ENCODE measurements around the gene IGFBP2.

IGFBP2 gene

DNA sequence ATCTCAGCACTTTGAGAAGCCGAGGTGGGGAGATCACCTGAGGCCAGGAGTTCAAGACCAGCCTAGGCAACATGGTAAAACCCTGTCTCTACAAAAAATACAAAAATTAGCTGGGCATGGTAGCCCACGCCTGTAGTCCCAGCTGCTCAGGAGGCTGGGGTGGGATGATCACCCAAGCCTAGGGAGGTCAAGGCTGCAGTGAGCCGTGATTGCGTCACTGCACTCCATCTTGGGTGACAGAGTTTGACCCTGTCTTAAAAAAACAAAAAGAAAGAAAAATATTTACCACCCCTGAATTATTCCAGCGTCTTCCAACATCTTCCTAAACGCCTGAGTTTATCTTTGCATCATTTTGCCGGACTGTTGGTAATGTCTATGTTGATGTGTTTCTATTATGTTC is 68.3 kb downstream of the IGFBP2 start:
- DNase-seq (ENCODE audit: low read depth, low spot score): no peak

DNA sequence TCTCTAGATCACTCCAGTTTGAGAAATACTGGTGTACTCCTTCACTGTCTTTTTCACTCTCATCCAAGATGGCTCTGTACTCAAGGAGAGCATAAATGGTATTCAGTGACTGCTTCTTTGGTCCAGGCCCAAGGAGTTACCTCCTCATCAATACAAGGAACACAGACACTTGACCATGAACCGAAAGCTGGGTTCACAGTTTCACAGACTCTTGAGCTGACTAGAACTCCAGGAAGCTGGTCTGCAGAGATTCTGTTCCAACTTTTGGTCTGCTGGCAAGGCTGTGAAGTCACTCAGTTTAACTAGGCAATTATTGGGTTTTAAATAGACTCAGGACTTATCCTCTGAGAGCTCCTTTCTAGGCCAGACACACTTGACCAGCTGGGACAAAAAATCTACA is 69.5 kb downstream of the IGFBP2 start:
- no peak for DNase-seq (ENCODE audit: low read depth, low spot score)

DNA sequence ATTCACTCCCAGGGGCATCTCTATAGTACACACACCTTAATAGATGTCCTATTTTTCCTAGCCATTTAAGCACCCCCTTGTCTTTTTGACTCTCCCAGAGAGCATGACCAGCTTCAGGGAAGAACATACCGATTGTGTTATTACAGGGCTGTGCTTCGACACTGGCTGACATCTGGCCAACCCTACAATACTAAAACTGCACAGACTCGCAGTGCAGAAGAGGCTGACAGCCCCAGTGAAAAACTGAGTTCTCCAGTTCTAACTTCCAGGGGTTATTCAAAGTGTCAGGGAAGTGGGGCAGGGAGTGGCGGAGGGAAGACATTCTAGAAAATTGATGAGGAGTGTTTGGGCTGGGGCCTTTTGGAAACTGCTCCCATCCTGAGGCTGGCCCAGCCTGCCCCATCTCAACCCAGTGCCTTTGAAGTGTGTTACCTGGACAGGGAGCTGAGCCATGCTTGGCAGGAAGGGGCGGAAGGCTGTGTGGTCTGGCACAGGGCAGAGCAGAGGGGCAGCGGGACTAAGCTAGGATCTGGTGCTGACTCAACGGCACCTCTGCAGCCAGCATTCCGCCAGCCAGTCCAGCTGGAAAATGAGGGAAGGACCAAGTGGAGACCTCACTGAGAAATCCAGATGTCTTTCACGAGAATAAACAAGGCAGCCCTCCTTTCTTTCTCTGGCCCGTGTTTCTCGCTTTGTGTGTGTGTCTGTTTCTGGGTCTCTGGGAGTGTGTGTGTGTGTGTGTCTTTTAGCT is 77.5 kb downstream of the IGFBP2 start:
- DNase-seq (ENCODE audit: low read depth, low spot score): no peak

GRCh38 chr2:216711348-216711747 is 78.1 kb downstream of the IGFBP2 start:
- DNase-seq (ENCODE audit: low read depth, low spot score): no peak

DNA sequence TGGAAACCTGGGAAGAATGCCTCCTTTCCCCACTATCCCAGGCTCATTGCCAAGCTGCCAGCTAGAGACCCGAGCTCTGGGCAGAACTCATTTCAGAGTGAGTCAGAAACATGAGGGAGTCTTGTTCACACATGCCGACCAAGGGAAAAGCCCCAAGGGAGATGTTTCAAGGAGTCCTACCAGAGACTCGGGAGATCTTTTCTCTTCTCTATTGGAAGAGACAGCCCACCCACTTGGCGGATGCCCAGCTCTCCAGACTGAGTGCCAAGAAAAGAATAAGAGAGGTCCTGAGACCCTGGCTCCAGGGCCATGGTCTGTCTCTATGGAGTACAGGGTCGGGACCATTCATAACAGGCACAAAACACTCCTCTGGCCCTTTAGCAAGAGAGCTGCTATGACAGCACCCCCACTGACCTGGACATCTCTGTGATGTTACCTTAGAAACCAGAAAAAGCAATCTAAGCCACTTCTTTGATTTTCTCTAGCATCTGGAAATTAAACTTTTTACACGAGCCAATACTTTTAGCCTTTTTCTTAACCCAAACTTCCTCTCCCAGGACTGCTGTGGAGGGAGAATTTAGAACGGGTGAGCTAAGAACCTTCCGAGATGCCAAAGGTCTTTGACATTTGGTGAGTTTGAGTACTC is 80.6 kb downstream of the IGFBP2 start:
- peak; percentile 79 for DNase-seq (ENCODE audit: low read depth, low spot score)
